22Rv1 (cell line): ENCODE results near the gene PPM1L.

Experiments
- CTCF ChIP-seq: fragments of 450-650 bp; IDR thresholded peaks from 2 replicates; pipeline ENCODE4 v1.5.1; 2017; ENCODE audit warnings: mild to moderate bottlenecking
- ZFX ChIP-seq: fragments of 450-650 bp; IDR thresholded peaks from 2 replicates; pipeline ENCODE4 v1.6.1; 2017; ENCODE audit warnings: antibody characterized with exemption, borderline replicate concordance

GRCh38 chr3:160840590-160840989, 84.6 kb downstream of the PPM1L start:
- TF ChIP-seq CTCF: no peak
- TF ChIP-seq ZFX: no peak
